MM.1S (cell line): ENCODE results near the gene TAPT1.

Source experiments
- DNase-seq: peaks from one replicate; pipeline ENCODE4 v3.0.0-alpha.2; 2015
- H2AFZ ChIP-seq: fragments of 300-600 bp; sonication (generic); 2 replicates; pipeline ENCODE4 v1.6.0; 2016; ENCODE audit warnings: antibody characterized with exemption, low read length
- H3F3A ChIP-seq: fragments of 300-600 bp; sonication (generic); 2 replicates; pipeline ENCODE4 v1.6.1; 2016; ENCODE audit warnings: mild to moderate bottlenecking, antibody characterized with exemption, low read length, moderate library complexity, mixed read lengths; ENCODE audit not compliant: insufficient read depth
- H3K27ac ChIP-seq: fragments of 300-600 bp; sonication (generic); 2 replicates; pipeline ENCODE4 v1.5.1; 2016; ENCODE audit warnings: mild to moderate bottlenecking, low read length
- H3K27me3 ChIP-seq: fragments of 300-600 bp; sonication (generic); replicated peaks from 2 replicates; pipeline ENCODE4 v1.6.0; 2016; ENCODE audit warnings: low read length; ENCODE audit not compliant: insufficient read depth
- H3K36me3 ChIP-seq: fragments of 300-600 bp; sonication (generic); replicated peaks from 2 replicates; pipeline ENCODE4 v1.6.1; 2016; ENCODE audit warnings: mild to moderate bottlenecking, low read length, mixed read lengths; ENCODE audit not compliant: insufficient read depth
- H3K4me1 ChIP-seq: fragments of 300-600 bp; sonication (generic); 2 replicates; pipeline ENCODE4 v1.6.1; 2016; ENCODE audit warnings: low read length, mixed read lengths
- H3K4me2 ChIP-seq: fragments of 300-600 bp; sonication (generic); 2 replicates; pipeline ENCODE4 v1.6.0; 2016; ENCODE audit warnings: low read depth, low read length
- H3K4me3 ChIP-seq: fragments of 300-600 bp; sonication (generic); 2 replicates; pipeline ENCODE4 v1.5.1; 2016; ENCODE audit warnings: low read length, mixed read lengths
- H3K79me2 ChIP-seq: fragments of 300-600 bp; sonication (generic); 2 replicates; pipeline ENCODE4 v1.6.1; 2016; ENCODE audit warnings: mixed run types, low read length, mixed read lengths
- H3K9ac ChIP-seq: fragments of 300-600 bp; sonication (generic); 2 replicates; pipeline ENCODE4 v1.6.1; 2016; ENCODE audit warnings: low read length, mixed read lengths
- H3K9me2 ChIP-seq: fragments of 300-600 bp; sonication (generic); replicated peaks from 2 replicates; pipeline ENCODE4 v1.6.1; 2016; ENCODE audit warnings: mild to moderate bottlenecking, low read length, mixed read lengths; ENCODE audit not compliant: insufficient read depth
- H3K9me3 ChIP-seq: fragments of 300-600 bp; sonication (generic); replicated peaks from 2 replicates; pipeline ENCODE4 v1.6.1; 2016; ENCODE audit warnings: mild to moderate bottlenecking, low read length, mixed read lengths; ENCODE audit not compliant: insufficient read depth
- H4K20me1 ChIP-seq: fragments of 300-600 bp; sonication (generic); 2 replicates; pipeline ENCODE4 v1.6.1; 2016; ENCODE audit warnings: mild to moderate bottlenecking, low read length, moderate library complexity, mixed read lengths; ENCODE audit not compliant: insufficient read depth
- CTCF ChIP-seq: fragments of 300-600 bp; sonication (generic); IDR thresholded peaks from 2 replicates; pipeline ENCODE4 v1.5.1; 2016; ENCODE audit warnings: antibody characterized with exemption, low read length, mixed read lengths
- EZH2 ChIP-seq: fragments of 300-600 bp; sonication (generic); optimal IDR thresholded peaks from 2 replicates; pipeline ENCODE3; 2017; ENCODE audit warnings: low read depth, mild to moderate bottlenecking, antibody characterized with exemption, low read length, mixed read lengths
- EZH2phosphoT487 ChIP-seq: fragments of 300-600 bp; sonication (generic); IDR thresholded peaks from 2 replicates; pipeline ENCODE4 v1.6.1; 2018; ENCODE audit warnings: antibody characterized with exemption, low read length

TAPT1 gene

DNA sequence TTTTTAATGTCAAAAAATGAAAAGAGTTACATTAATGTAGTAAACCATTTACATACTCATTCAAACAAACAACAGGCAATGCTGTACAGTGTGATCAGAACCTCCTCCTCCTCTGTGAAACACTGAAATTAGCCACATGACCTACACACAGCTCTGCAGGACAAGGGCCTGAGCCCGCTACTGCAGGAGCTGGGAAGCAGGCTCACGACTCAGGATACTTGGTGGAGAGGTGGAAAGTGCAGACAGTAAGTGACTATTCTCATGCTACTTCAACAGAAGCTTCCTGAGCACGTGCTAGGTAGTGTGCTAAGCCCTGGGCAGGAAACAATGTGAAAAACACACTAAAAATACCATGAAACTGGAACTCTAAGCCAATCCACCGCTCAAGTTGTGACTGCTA, 56.8 kb downstream of the TAPT1 start:
- Histone ChIP-seq H3K36me3 (no peaks in the 10 kb centered on the region; the same call in 1 of the 2 replicates), H3K4me3 (no peak overlapping the region), H3K4me2 (no peak overlapping the region), H3K4me1 (no peaks in the 10 kb centered on the region), H3F3A (no peaks in the 10 kb centered on the region), H3K79me2 (no peaks in the 10 kb centered on the region), H3K9ac (no peak overlapping the region), H3K9me2 (no peaks in the 10 kb centered on the region), H2AFZ (no peak overlapping the region), H3K27ac (no peak overlapping the region), H3K27me3 (no peaks in the 10 kb centered on the region), H4K20me1 (no peaks in the 10 kb centered on the region), H3K9me3 (no peaks in the 10 kb centered on the region)
- TF ChIP-seq EZH2phosphoT487, result no peak
- no peak for TF ChIP-seq CTCF
- TF ChIP-seq EZH2, result no peak
- no peak for DNase-seq

GRCh38 chr4:16168710-16169388, 57.4 kb downstream of the TAPT1 start:
- H3K27me3 ChIP-seq, result no peaks in the 10 kb centered on the region
- H3K9me3 ChIP-seq, result no peaks in the 10 kb centered on the region
- no peaks in the 10 kb centered on the region for H3F3A ChIP-seq
- H3K36me3 ChIP-seq, result no peaks in the 10 kb centered on the region
- no peak for DNase-seq
- no peak overlapping the region for H3K27ac ChIP-seq
- H3K9me2 ChIP-seq, result no peaks in the 10 kb centered on the region
- no peak for TF ChIP-seq CTCF
- TF ChIP-seq EZH2, result no peak
- TF ChIP-seq EZH2phosphoT487, result no peak
- H3K9ac ChIP-seq, result no peak overlapping the region
- H2AFZ ChIP-seq, result no peak overlapping the region
- no peak overlapping the region for H3K4me2 ChIP-seq
- H3K4me1 ChIP-seq, result no peaks in the 10 kb centered on the region
- no peaks in the 10 kb centered on the region for H4K20me1 ChIP-seq
- no peak overlapping the region for H3K4me3 ChIP-seq
- H3K79me2 ChIP-seq, result no peaks in the 10 kb centered on the region

- no peak for TF ChIP-seq EZH2phosphoT487
- TF ChIP-seq CTCF, result no peak
- no peak for TF ChIP-seq EZH2
- no peak overlapping the region for H3K4me2 ChIP-seq
- no peaks in the 10 kb centered on the region for H3K9me3 ChIP-seq
- no peaks in the 10 kb centered on the region for H3K36me3 ChIP-seq
- H3K4me1 ChIP-seq, result no peaks in the 10 kb centered on the region
- no peak overlapping the region for H2AFZ ChIP-seq
- no peaks in the 10 kb centered on the region for H3K27me3 ChIP-seq
- no peaks in the 10 kb centered on the region for H3K79me2 ChIP-seq
- no peaks in the 10 kb centered on the region for H4K20me1 ChIP-seq
- no peaks in the 10 kb centered on the region for H3F3A ChIP-seq
- no peak overlapping the region for H3K9ac ChIP-seq
- no peak for DNase-seq
- no peak overlapping the region for H3K4me3 ChIP-seq
- no peaks in the 10 kb centered on the region for H3K9me2 ChIP-seq
- no peak overlapping the region for H3K27ac ChIP-seq
Observed at GRCh38 chr4:16168144-16168543, 58.1 kb downstream of the TAPT1 start.
